PFSK-1 (cell line): ENCODE data around the gene MTCH2.

Experiments
- FOXP2 ChIP-seq: optimal IDR thresholded peaks from 2 replicates; pipeline ENCODE3; 2011; ENCODE audit warnings: borderline replicate concordance, control low read depth, inconsistent platforms; ENCODE audit not compliant: insufficient read depth; ENCODE audit errors: extremely low read length, extremely low read depth
- POLR2AphosphoS5 ChIP-seq: IDR thresholded peaks from 2 replicates; pipeline ENCODE4 v1.6.1; 2012; ENCODE audit warnings: low read depth, mild to moderate bottlenecking, control low read depth, low read length, moderate library complexity
- SIN3A ChIP-seq: IDR thresholded peaks from 2 replicates; pipeline ENCODE4 v1.6.1; 2012; ENCODE audit warnings: mild to moderate bottlenecking, low read length, moderate library complexity, borderline replicate concordance; ENCODE audit not compliant: insufficient read depth
- TAF1 ChIP-seq: IDR thresholded peaks from 2 replicates; pipeline ENCODE4 v1.6.1; 2012; ENCODE audit warnings: low read length, control low read depth, borderline replicate concordance; ENCODE audit not compliant: insufficient read depth
- TF ChIP-seq, protein P1 (sequence below), 2 experiments: IDR thresholded peaks; 2 replicates each; pipeline versions ENCODE4 v1.6.1 to v1.8.0; 2011 to 2012; ENCODE audit warnings: low read depth in 2 of 2, low read length in 2 of 2, control low read depth in 1 of 2, inconsistent platforms in 1 of 2, mild to moderate bottlenecking in 1 of 2, moderate library complexity in 1 of 2; ENCODE audit not compliant: insufficient read depth in 1 of 2

MTCH2 gene

DNA sequence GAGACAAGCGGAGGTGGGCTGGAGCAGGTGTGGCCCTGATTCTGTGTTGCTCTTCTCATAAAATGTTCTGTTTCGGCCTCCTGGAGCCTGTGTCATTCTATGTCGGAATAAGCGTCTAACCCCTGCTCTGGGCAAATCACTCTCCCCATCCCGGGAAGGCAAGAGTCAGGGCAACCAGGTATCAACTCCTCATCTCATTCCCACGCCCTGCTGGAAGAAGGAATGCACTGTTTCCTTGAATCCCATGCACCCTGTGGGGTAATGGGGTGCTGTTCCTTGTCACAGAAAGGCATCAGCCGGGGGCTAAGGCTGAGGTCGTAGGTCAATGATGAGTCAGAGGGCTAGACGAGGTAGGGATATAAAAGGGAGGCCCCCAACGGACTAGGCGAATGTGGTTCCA, 53.2 kb downstream of the MTCH2 start:
- TF ChIP-seq SIN3A: no peak
- TF ChIP-seq TAF1: no peak
- TF ChIP-seq, protein P1, sequence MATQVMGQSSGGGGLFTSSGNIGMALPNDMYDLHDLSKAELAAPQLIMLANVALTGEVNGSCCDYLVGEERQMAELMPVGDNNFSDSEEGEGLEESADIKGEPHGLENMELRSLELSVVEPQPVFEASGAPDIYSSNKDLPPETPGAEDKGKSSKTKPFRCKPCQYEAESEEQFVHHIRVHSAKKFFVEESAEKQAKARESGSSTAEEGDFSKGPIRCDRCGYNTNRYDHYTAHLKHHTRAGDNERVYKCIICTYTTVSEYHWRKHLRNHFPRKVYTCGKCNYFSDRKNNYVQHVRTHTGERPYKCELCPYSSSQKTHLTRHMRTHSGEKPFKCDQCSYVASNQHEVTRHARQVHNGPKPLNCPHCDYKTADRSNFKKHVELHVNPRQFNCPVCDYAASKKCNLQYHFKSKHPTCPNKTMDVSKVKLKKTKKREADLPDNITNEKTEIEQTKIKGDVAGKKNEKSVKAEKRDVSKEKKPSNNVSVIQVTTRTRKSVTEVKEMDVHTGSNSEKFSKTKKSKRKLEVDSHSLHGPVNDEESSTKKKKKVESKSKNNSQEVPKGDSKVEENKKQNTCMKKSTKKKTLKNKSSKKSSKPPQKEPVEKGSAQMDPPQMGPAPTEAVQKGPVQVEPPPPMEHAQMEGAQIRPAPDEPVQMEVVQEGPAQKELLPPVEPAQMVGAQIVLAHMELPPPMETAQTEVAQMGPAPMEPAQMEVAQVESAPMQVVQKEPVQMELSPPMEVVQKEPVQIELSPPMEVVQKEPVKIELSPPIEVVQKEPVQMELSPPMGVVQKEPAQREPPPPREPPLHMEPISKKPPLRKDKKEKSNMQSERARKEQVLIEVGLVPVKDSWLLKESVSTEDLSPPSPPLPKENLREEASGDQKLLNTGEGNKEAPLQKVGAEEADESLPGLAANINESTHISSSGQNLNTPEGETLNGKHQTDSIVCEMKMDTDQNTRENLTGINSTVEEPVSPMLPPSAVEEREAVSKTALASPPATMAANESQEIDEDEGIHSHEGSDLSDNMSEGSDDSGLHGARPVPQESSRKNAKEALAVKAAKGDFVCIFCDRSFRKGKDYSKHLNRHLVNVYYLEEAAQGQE (IDR thresholded peaks at IDR 0.05; ENCODE audit: insufficient read depth in 1 of 2, low read depth in 2 of 2, low read length in 2 of 2): no peak
- no peak for TF ChIP-seq FOXP2
- no peak for TF ChIP-seq POLR2AphosphoS5

DNA sequence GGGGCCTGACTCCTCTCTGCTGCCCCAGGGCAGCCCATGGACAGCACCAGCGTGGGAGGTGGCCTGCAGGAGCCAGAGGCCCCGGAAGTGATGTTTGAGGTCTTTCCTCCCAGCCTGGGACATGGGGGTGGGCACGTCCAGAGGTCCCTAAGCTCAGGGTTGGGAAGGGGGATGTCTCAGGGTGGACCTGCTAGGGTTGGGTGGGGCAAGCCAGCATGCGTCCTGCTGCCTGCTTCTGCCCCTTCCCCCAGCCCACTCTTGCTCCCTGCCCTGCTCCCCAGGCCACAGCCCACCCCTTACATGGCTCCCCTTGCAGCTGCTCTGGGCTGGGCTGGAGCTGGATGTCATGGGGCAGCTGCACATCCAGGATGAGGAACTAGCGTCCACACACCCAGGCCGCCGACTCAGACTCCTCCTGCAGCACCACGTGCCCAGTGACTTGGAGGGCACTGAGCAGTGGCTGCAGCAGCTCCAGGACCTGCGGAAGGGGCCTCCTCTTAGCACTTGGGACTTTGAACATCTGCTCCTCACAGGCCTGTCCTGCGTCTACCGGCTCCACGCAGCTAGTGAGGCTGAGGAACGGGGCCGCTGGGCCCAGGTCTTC, 54.5 kb downstream of the MTCH2 start:
- TF ChIP-seq POLR2AphosphoS5 (no peak), TAF1 (no peak), FOXP2 (no peak), SIN3A (no peak)
- TF ChIP-seq, protein P1 (IDR thresholded peaks at IDR 0.05; ENCODE audit: insufficient read depth in 1 of 2, low read depth in 2 of 2, low read length in 2 of 2): no peak

DNA sequence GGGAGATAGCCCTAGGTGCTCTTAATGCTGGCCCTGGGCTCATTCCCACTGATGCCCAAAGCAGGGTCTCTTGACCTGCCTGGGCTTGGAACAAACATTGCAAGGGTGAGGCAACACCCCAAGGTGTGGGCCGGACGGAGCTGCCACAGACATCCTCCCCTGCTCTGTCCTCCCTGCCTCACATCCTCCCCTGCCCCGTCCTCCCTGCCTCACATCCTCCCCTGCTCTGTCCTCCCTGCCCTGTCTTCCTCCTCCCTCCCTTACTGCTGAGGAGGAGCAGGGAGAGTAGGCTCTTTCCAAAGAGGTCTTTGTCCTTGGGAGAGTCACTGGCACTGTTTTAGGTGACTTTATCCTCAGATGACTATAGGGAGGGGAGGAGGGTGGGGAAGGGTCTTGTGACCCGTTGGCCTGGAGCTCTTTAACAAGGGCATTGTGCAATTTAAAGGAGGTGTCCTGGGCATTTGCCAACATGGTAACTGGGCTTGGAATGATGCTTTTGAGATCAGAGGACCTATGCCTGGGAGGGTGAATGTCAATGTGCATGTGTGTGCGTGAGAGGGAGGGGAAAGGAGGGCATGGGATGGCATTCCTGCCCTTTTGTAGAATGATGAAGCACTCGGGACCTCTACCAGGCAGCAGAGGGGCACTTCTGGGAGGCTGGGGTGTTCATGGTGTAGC, 55.2 kb downstream of the MTCH2 start:
- TF ChIP-seq SIN3A: no peak
- no peak for TF ChIP-seq TAF1
- TF ChIP-seq, protein P1 (IDR thresholded peaks at IDR 0.05; ENCODE audit: insufficient read depth in 1 of 2, low read depth in 2 of 2, low read length in 2 of 2): no peak
- TF ChIP-seq FOXP2: no peak
- TF ChIP-seq POLR2AphosphoS5: no peak

DNA sequence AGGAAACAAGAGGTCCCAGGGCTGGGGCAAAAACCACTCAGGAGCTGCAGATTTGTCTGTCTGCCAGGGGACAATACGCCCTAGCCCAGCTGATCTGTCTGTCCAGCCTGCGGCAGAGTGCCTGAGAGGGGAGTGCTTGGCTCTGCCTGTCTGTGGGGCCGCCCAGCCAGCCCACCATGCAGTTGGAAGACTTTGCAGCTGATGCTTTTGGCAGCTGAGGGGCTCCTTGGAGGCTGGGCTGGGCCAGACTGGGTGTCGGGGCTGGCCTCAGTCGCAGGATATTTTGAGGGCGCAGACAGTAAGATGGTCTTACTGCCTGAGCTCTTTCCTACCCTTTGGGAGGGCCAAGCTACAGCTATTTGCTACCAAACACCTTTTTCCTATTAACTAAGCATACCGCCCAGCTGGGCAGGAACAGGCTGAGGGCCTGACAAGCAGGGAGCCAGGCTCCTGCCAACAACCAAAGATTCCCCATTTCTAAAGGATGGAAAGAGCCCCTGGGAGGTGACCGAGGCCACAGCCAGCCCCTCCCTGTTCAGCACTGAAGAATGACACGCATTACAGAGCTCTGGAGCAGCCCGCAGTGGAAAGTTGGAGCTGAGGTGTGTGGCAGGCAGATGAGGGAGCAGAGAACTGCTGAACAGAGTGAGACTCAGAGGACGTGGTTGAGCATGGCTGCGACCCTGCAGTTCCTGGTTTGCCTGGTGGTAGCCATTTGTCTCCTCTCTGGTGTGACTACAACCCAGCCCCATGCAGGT, 56.1 kb downstream of the MTCH2 start, which contains the start of gene FAM180B:
FAM180B (plus strand) TSS at position 581 of the 758 bp plus-strand sequence; CDS start at position 672, 91 bp downstream.
- TF ChIP-seq TAF1 (no peak), FOXP2 (no peak), POLR2AphosphoS5 (no peak), SIN3A (no peak)
- TF ChIP-seq, protein P1 (IDR thresholded peaks at IDR 0.05; ENCODE audit: insufficient read depth in 1 of 2, low read depth in 2 of 2, low read length in 2 of 2): no peak
